IMR-90 (cell line): Measurements from ENCODE around the gene CCNB2. TPM values are rescaled to one million over a fixed set of nuclear protein-coding genes. Genes with fewer than 3 reads are reported as not detected.

Experiments used
- ATAC-seq: fragments of 200-7000 bp; cut with Tn5 transposase; 2 replicates; pipeline ENCODE4 v1.9.1; 2020; ENCODE audit warnings: low read depth, mild to moderate bottlenecking, moderate library complexity
- Bru-seq: library from RNA; stranded (reverse); fragments of 400-500 nt; gene quantifications from one replicate; lab custom pipeline; 2021; lab: Mats Ljungman, UMichigan
- BruChase-seq, 2 experiments: library from RNA; stranded (reverse); fragments of 400-500 nt; gene quantifications; one replicate each; lab custom pipeline; 2021; lab: Mats Ljungman, UMichigan
- BruUV-seq: library from RNA; stranded (reverse); fragments of 400-500 nt; replicated peaks from 2 replicates; lab custom pipeline; 2021; lab: Mats Ljungman, UMichigan
- CTCF ChIA-PET: fragments of 300-600 bp; formaldehyde crosslinking; extraction: SDS; loops from one replicate; lab custom pipeline; 2021; ENCODE audit warnings: antibody characterized with exemption; lab: Yijun Ruan, JAX
- POLR2A ChIA-PET: fragments of 300-600 bp; sonication (Branson Sonifier 250); formaldehyde crosslinking; loops from one replicate; lab custom pipeline; 2022; ENCODE audit warnings: antibody characterized with exemption; ENCODE audit not compliant: unreplicated experiment; lab: Charles Lee
- DNase-seq: peaks from one replicate; pipeline ENCODE4 v3.0.0; 2013
- H2AFZ ChIP-seq: replicated peaks from 2 replicates; pipeline ENCODE3; 2013; ENCODE audit warnings: low read length, mild to moderate bottlenecking; ENCODE audit not compliant: poor library complexity
- H2AK5ac ChIP-seq: 2 replicates; pipeline ENCODE4 v1.6.1; 2013; ENCODE audit warnings: low read depth, low read length, inconsistent platforms
- H2AK9ac ChIP-seq: replicated peaks from 2 replicates; pipeline ENCODE3; 2013; ENCODE audit warnings: mild to moderate bottlenecking, low read depth, low read length, moderate library complexity; ENCODE audit not compliant: poor library complexity
- H2BK120ac ChIP-seq: 2 replicates; pipeline ENCODE4 v1.6.1; 2013; ENCODE audit warnings: low read depth, low read length, inconsistent platforms
- H2BK15ac ChIP-seq: 3 replicates; pipeline ENCODE4 v1.6.1; 2013; ENCODE audit warnings: low read depth, low read length, inconsistent platforms
- H2BK20ac ChIP-seq: 2 replicates; pipeline ENCODE4 v1.6.1; 2013; ENCODE audit warnings: low read depth, mild to moderate bottlenecking, inconsistent platforms, low read length, moderate library complexity
- H2BK5ac ChIP-seq: 2 replicates; pipeline ENCODE4 v1.6.1; 2013; ENCODE audit warnings: mild to moderate bottlenecking, low read depth, low read length, inconsistent platforms; ENCODE audit not compliant: poor library complexity, severe bottlenecking
- H3K14ac ChIP-seq: replicated peaks from 2 replicates; pipeline ENCODE4 v1.6.1; 2013; ENCODE audit warnings: low read depth, low read length, inconsistent platforms
- H3K18ac ChIP-seq: 2 replicates; pipeline ENCODE4 v1.6.1; 2013; ENCODE audit warnings: low read depth, low read length, control low read depth
- H3K23ac ChIP-seq: 2 replicates; pipeline ENCODE4 v1.6.1; 2013; ENCODE audit warnings: low read depth, low read length, inconsistent platforms
- H3K27ac ChIP-seq: 2 replicates; pipeline ENCODE4 v1.5.1; 2013; ENCODE audit warnings: mild to moderate bottlenecking, control low read depth, low read length; ENCODE audit not compliant: insufficient read depth
- H3K27me3 ChIP-seq: 2 replicates; pipeline ENCODE4 v1.6.1; 2013; ENCODE audit warnings: low read length; ENCODE audit not compliant: control insufficient read depth, insufficient read depth
- H3K36me3 ChIP-seq: 2 replicates; pipeline ENCODE4 v1.6.1; 2013; ENCODE audit warnings: low read length, mixed read lengths; ENCODE audit not compliant: control insufficient read depth, insufficient read depth
- H3K4ac ChIP-seq: 2 replicates; pipeline ENCODE4 v1.6.1; 2013; ENCODE audit warnings: low read depth, low read length, inconsistent platforms
- H3K4me1 ChIP-seq: 2 replicates; pipeline ENCODE4 v1.6.1; 2013; ENCODE audit warnings: low read length, mixed read lengths; ENCODE audit not compliant: control insufficient read depth, insufficient read depth
- H3K4me2 ChIP-seq: 2 replicates; pipeline ENCODE4 v1.6.1; 2013; ENCODE audit warnings: low read depth, mild to moderate bottlenecking, control low read depth, low read length, moderate library complexity
- H3K4me3 ChIP-seq: 2 replicates; pipeline ENCODE4 v1.5.1; 2013; ENCODE audit warnings: low read depth, mild to moderate bottlenecking, control low read depth, low read length, moderate library complexity; ENCODE audit not compliant: insufficient read depth
- H3K56ac ChIP-seq: 2 replicates; pipeline ENCODE4 v1.6.1; 2013; ENCODE audit warnings: low read length, inconsistent platforms; ENCODE audit not compliant: insufficient read depth; ENCODE audit errors: extremely low read depth
- H3K79me1 ChIP-seq, 2 experiments: 2 replicates each; pipeline ENCODE4 v1.6.1; 2013; ENCODE audit warnings: low read length in 2 of 2, inconsistent platforms in 1 of 2, low read depth in 1 of 2
- H3K9ac ChIP-seq: 2 replicates; pipeline ENCODE4 v1.6.1; 2013; ENCODE audit warnings: low read depth, low read length, control low read depth
- H3K9me1 ChIP-seq: 2 replicates; pipeline ENCODE4 v1.6.1; 2013; ENCODE audit warnings: low read length, inconsistent platforms; ENCODE audit not compliant: insufficient read depth
- H3K9me3 ChIP-seq: 2 replicates; pipeline ENCODE4 v1.6.1; 2013; ENCODE audit warnings: low read length; ENCODE audit not compliant: control insufficient read depth, insufficient read depth
- H4K20me1 ChIP-seq: 2 replicates; pipeline ENCODE4 v1.6.1; 2013; ENCODE audit warnings: low read length, inconsistent platforms; ENCODE audit not compliant: insufficient read depth
- H4K5ac ChIP-seq: 2 replicates; pipeline ENCODE4 v1.6.1; 2013; ENCODE audit warnings: mild to moderate bottlenecking, low read depth, low read length, control low read depth
- H4K8ac ChIP-seq, 2 experiments: 2 replicates each; pipeline ENCODE4 v1.6.1; 2013; ENCODE audit warnings: low read depth in 2 of 2, low read length in 2 of 2, control low read depth in 1 of 2, inconsistent platforms in 1 of 2
- H4K91ac ChIP-seq: 2 replicates; pipeline ENCODE4 v1.6.1; 2013; ENCODE audit warnings: low read depth, low read length, inconsistent platforms; ENCODE audit not compliant: insufficient read depth
- BHLHE40 ChIP-seq: fragments of 150-350 bp; IDR thresholded peaks from 2 replicates; pipeline ENCODE4 v1.6.1; 2016; ENCODE audit warnings: mild to moderate bottlenecking, low read depth, low read length
- CEBPB ChIP-seq: IDR thresholded peaks from 2 replicates; pipeline ENCODE4 v1.6.1; 2012; ENCODE audit warnings: low read depth, low read length, improper control_type of control experiment
- CHD1 ChIP-seq: IDR thresholded peaks from 2 replicates; pipeline ENCODE4 v1.6.1; 2012; ENCODE audit warnings: low read depth, low read length, improper control_type of control experiment
- FOS ChIP-seq: fragments of 150-350 bp; IDR thresholded peaks from 2 replicates; pipeline ENCODE4 v1.6.1; 2016; ENCODE audit warnings: low read depth, low read length
- MAZ ChIP-seq: IDR thresholded peaks from 2 replicates; pipeline ENCODE4 v1.6.1; 2012; ENCODE audit warnings: low read depth, mild to moderate bottlenecking, low read length, improper control_type of control experiment, moderate library complexity, borderline replicate concordance
- MXI1 ChIP-seq: IDR thresholded peaks from 2 replicates; pipeline ENCODE4 v1.6.1; 2012; ENCODE audit warnings: low read depth, mild to moderate bottlenecking, low read length, moderate library complexity, borderline replicate concordance
- POLR2A ChIP-seq: IDR thresholded peaks from 2 replicates; pipeline ENCODE4 v1.6.1; 2012; ENCODE audit warnings: mild to moderate bottlenecking, low read depth, low read length
- RAD21 ChIP-seq: IDR thresholded peaks from 2 replicates; pipeline ENCODE4 v1.6.1; 2012; ENCODE audit warnings: low read length, improper control_type of control experiment
- RCOR1 ChIP-seq: IDR thresholded peaks from 2 replicates; pipeline ENCODE4 v1.6.1; 2012; ENCODE audit warnings: mild to moderate bottlenecking, low read length, improper control_type of control experiment; ENCODE audit not compliant: insufficient replicate concordance
- SMC3 ChIP-seq: fragments of 150-350 bp; IDR thresholded peaks from 2 replicates; pipeline ENCODE4 v1.6.1; 2016; ENCODE audit warnings: low read depth, mild to moderate bottlenecking, antibody characterized with exemption, low read length, moderate library complexity
- USF2 ChIP-seq: fragments of 150-350 bp; IDR thresholded peaks from 2 replicates; pipeline ENCODE4 v1.6.1; 2017; ENCODE audit warnings: mild to moderate bottlenecking, antibody characterized with exemption, low read length, low read depth
- WGBS, 2 experiments: methylation state at CpG; one replicate each; pipeline versions ENCODE4 v1.1.5 to v1.1.7; 2013; ENCODE audit warnings: missing lambda C conversion rate in 2 of 2; ENCODE audit not compliant: insufficient read length in 1 of 2; ENCODE audit errors: extremely low coverage in 2 of 2; 5-methylcytosine and 5-hydroxymethylcytosine counted together
- dilution Hi-C: fragments of 300-500 bp; cut with HindIII; formaldehyde crosslinking; loops from one replicate; pipeline ENCODE4 v1.14.3; 2018; ENCODE audit warnings: low sequenced_read_pairs; ENCODE audit not compliant: unreplicated experiment
- in situ Hi-C: fragments of 300-500 bp; cut with MboI; formaldehyde crosslinking; loops from 3 replicates; pipeline ENCODE4 v1.14.3; 2019; ENCODE audit warnings: low sequenced_read_pairs, inconsistent platforms, mixed read lengths
- intact Hi-C: fragments of 100-400 bp; cut with micrococcal nuclease; formaldehyde crosslinking; loops from 2 replicates; pipeline ENCODE4 v1.10.0; 2022
- long read RNA-seq: library from polyadenylated mRNA; unstranded; transcript quantifications from one replicate; pipeline ENCODE4 v2.0.0, GENCODE V29; 2021; ENCODE audit not compliant: unreplicated experiment
- polyA plus RNA-seq, 3 experiments: library from polyadenylated mRNA; depleted of rRNA; stranded (reverse); fragments of >200 nt; gene quantifications; 2 replicates each; pipeline ENCODE4 v1.2.3, GENCODE V29; 2012; ENCODE audit warnings: low replicate concordance in 1 of 3
- total RNA-seq: library from RNA; depleted of rRNA; stranded (reverse); fragments of >200 nt; gene quantifications from 2 replicates; pipeline ENCODE4 v1.2.3, GENCODE V29; 2012; rRNA removed
- TF ChIP-seq, protein P1 (sequence below): conservative IDR thresholded peaks from 2 replicates; pipeline ENCODE4 v1.5.1; 2012; ENCODE audit warnings: mild to moderate bottlenecking, low read depth, low read length, improper control_type of control experiment

The CCNB2 gene
- total RNA-seq (52.5 and 57.2 TPM in 2 replicates), polyA plus RNA-seq (2012; rRNA removed) (45.2 and 54.6 TPM in 2 replicates), Bru-seq, nascent RNA (percentile 59 among the genes with signal in this experiment), BruChase-seq, experiment 1, labeled RNA remaining after a 6-hour chase (percentile 49 among the genes with signal in this experiment), BruChase-seq, experiment 2, labeled RNA remaining after a 2-hour chase (percentile 42 among the genes with signal in this experiment)
- polyA plus RNA-seq (2012; cell fraction: cytosol; rRNA removed) = 14.4 and 22.5 TPM in 2 replicates
- 6.4 and 18.5 TPM in 2 replicates for polyA plus RNA-seq (2012; cell fraction: nucleus; rRNA removed; ENCODE audit: low replicate concordance)
- long read RNA-seq, transcript CCNB2-201 (9 exons, 1,556 nt) = major isoform, 10 of 14 reads
- long read RNA-seq, partial matches to known transcripts = 2 of 14 reads
- long read RNA-seq, other reads (novel, unspliced or antisense) = 2 of 14 reads

DNA sequence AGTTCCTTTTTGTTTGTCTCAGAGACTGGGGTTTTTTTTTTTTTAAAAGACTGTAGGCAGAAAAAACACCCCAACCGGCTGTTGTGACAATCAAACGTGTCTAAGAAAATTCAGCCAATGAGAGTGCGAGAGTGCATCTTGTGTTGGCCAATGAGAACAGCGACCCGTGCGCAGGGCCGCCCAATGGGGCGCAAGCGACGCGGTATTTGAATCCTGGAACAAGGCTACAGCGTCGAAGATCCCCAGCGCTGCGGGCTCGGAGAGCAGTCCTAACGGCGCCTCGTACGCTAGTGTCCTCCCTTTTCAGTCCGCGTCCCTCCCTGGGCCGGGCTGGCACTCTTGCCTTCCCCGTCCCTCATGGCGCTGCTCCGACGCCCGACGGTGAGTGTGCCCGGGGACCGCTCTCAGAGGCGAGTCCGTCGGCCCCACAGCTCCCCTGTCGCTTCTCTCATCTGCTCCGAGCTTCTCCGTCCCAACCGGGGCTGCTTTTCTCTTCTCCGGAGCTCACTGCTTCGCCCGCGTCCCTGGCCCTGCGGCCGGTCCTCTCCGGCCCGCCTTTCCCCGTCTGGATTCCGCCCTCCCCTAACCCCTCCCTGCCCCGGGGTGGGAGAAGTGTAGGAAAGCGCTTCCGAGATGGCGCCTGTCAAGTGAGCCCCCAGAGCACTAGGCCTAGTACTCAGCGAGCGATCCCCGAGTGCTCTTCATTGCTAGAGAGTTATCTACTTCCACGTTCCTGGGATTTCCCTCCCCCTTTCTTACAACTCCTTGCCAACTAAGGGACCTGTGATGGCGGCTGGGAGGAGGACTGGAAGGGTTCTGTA lies at the start of gene CCNB2:
TSS of gene CCNB2 (plus strand) at position 235 of the 821 bp plus-strand sequence. CDS start at position 358, 123 bp downstream.
- Histone ChIP-seq H3K79me1 (peaks cover 13 to 29% of the 10 kb centered on the region in 2 experiments), H3K14ac (peak within 1 kb of the TSS; percentile 90), H3K4me3 (peak within 1 kb of the TSS; percentile 77), H2BK15ac (no peak within 1 kb of the TSS), H2AK5ac (0 out of 2 replicates have a peak within 1 kb of the TSS, but pooled peaks have one; percentile 23), H2BK5ac (peak within 1 kb of the TSS; percentile 75), H3K18ac (peak within 1 kb of the TSS; percentile 59), H4K20me1 (no peaks in the 10 kb centered on the region), H3K4ac (peak within 1 kb of the TSS; percentile 63), H3K27me3 (no peaks in the 10 kb centered on the region), H3K23ac (peak within 1 kb of the TSS; percentile 81), H3K36me3 (peaks cover 2% of the 10 kb centered on the region), H3K9me3 (no peaks in the 10 kb centered on the region), H3K4me1 (no peaks in the 10 kb centered on the region), H3K9me1 (peaks cover 2% of the 10 kb centered on the region; the same call in 1 of the 2 replicates), H3K27ac (peak within 1 kb of the TSS; percentile 65), H2BK20ac (no peak within 1 kb of the TSS), H4K5ac (peak within 1 kb of the TSS; percentile 77), H2AFZ (peak within 1 kb of the TSS; percentile 95), H3K56ac (peak within 1 kb of the TSS; percentile 88), H4K8ac (peak within 1 kb of the TSS; percentile 70 to 93), H3K4me2 (peak within 1 kb of the TSS; percentile 91), H4K91ac (peak within 1 kb of the TSS; percentile 64), H2BK120ac (peak within 1 kb of the TSS; percentile 12), H2AK9ac (peak within 1 kb of the TSS; percentile 81), H3K9ac (peak within 1 kb of the TSS; percentile 79)
- in situ Hi-C loops (no loop called here), intact Hi-C loops (loop anchor here (5.0 kb wide), 1 partner anchor 118 kb away; the partner anchor contains the start of gene RNF111), dilution Hi-C loops (no loop called here)
- ATAC-seq (peak; percentile 99), DNase-seq (peak; percentile 94)
- 0% methylated on average over 33 of the region's 57 CpGs; no CpG with 5 or more reads in 1 of the 2 experiments for WGBS, 2 experiments
- CTCF ChIA-PET = no interaction called here
- POLR2A ChIA-PET = no interaction called here
- TF ChIP-seq POLR2A = peak; percentile 59; the same call in 1 of the 2 replicates
- TF ChIP-seq CHD1 = 0 out of 2 replicates have a peak, but pooled peaks have one; percentile 59
- no peak for TF ChIP-seq CEBPB
- peak; percentile 91 for TF ChIP-seq BHLHE40
- TF ChIP-seq RCOR1 = no peak
- TF ChIP-seq FOS = peak; percentile 54; the same call in 1 of the 2 replicates
- no peak for TF ChIP-seq RAD21
- TF ChIP-seq USF2 = peak; percentile 92
- TF ChIP-seq MAZ = peak; percentile 27; the same call in 1 of the 2 replicates
- no peak for TF ChIP-seq SMC3
- TF ChIP-seq MXI1 = peak; percentile 97
- TF ChIP-seq, protein P1, sequence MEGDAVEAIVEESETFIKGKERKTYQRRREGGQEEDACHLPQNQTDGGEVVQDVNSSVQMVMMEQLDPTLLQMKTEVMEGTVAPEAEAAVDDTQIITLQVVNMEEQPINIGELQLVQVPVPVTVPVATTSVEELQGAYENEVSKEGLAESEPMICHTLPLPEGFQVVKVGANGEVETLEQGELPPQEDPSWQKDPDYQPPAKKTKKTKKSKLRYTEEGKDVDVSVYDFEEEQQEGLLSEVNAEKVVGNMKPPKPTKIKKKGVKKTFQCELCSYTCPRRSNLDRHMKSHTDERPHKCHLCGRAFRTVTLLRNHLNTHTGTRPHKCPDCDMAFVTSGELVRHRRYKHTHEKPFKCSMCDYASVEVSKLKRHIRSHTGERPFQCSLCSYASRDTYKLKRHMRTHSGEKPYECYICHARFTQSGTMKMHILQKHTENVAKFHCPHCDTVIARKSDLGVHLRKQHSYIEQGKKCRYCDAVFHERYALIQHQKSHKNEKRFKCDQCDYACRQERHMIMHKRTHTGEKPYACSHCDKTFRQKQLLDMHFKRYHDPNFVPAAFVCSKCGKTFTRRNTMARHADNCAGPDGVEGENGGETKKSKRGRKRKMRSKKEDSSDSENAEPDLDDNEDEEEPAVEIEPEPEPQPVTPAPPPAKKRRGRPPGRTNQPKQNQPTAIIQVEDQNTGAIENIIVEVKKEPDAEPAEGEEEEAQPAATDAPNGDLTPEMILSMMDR = no peak
- BruUV-seq = no TSS peak
